CD4-positive, CD25-positive, alpha-beta regulatory T cell (primary cell): Measurements from ENCODE around the gene RNF150. TPM values are rescaled to one million over a fixed set of nuclear protein-coding genes. Genes with fewer than 3 reads are reported as not detected.

Source experiments
- ATAC-seq, 2 donors: fragments of 150-1000 bp; cut with Tn5 transposase; one replicate each; pipeline ENCODE4 v1.10.0; 2021; ENCODE audit warnings: low read depth in 2 of 2, moderate number of reproducible peaks in 2 of 2, moderate library complexity in 1 of 2
- DNase-seq, 3 donors: peaks; one replicate each; pipeline versions ENCODE4 v3.0.0 to v3.0.0-alpha.2; 2012 to 2022; ENCODE audit warnings: mixed read lengths in 1 of 3
- H3K27ac ChIP-seq: one replicate; pipeline ENCODE4 v1.7.0; 2013; ENCODE audit warnings: mild to moderate bottlenecking, low read length; ENCODE audit not compliant: insufficient read depth, poor library complexity, severe bottlenecking
- H3K27me3 ChIP-seq: one replicate; pipeline ENCODE4 v1.7.0; 2013; ENCODE audit warnings: low read length; ENCODE audit not compliant: control insufficient read depth, insufficient read depth
- H3K36me3 ChIP-seq: one replicate; pipeline ENCODE4 v1.7.0; 2013; ENCODE audit warnings: mild to moderate bottlenecking, low read length, moderate library complexity; ENCODE audit not compliant: control insufficient read depth, insufficient read depth
- H3K4me1 ChIP-seq: 2 replicates; pipeline ENCODE4 v1.7.0; 2013; ENCODE audit warnings: mild to moderate bottlenecking, low read length; ENCODE audit not compliant: insufficient read depth, control insufficient read depth, poor library complexity, severe bottlenecking
- H3K4me3 ChIP-seq: one replicate; pipeline ENCODE4 v1.7.0; 2013; ENCODE audit warnings: low read depth, mild to moderate bottlenecking, low read length, moderate library complexity
- H3K9me3 ChIP-seq, 2 experiments: 1 replicate in 1 of 2; 2 replicates in 1 of 2; pipeline ENCODE4 v1.7.0; 2013; ENCODE audit warnings: low read length in 2 of 2, mild to moderate bottlenecking in 1 of 2, moderate library complexity in 1 of 2; ENCODE audit not compliant: control insufficient read depth in 2 of 2
- H3K27ac Mint-ChIP-seq, 3 donors: one replicate each; pipeline ENCODE4 v1.8.0; 2020 to 2022; ENCODE audit warnings: mild to moderate bottlenecking in 3 of 3, mixed read lengths in 3 of 3, moderate library complexity in 2 of 3
- H3K27me3 Mint-ChIP-seq: one replicate; pipeline ENCODE4 v1.8.0; 2022; ENCODE audit warnings: mild to moderate bottlenecking, mixed read lengths
- H3K36me3 Mint-ChIP-seq: one replicate; pipeline ENCODE4 v1.8.0; 2020; ENCODE audit warnings: mixed read lengths
- H3K4me1 Mint-ChIP-seq, 4 donors: one replicate each; pipeline ENCODE4 v1.8.0; 2020 to 2022; ENCODE audit warnings: mixed read lengths in 4 of 4, mild to moderate bottlenecking in 1 of 4
- H3K4me3 Mint-ChIP-seq, 4 donors: one replicate each; pipeline ENCODE4 v1.8.0; 2020 to 2022; ENCODE audit warnings: mild to moderate bottlenecking in 4 of 4, mixed read lengths in 4 of 4, moderate library complexity in 3 of 4
- H3K9me3 Mint-ChIP-seq, 7 donors: one replicate each; pipeline ENCODE4 v1.8.0; 2020 to 2022; ENCODE audit warnings: mixed read lengths in 7 of 7, mild to moderate bottlenecking in 3 of 7, moderate library complexity in 2 of 7
- polyA plus RNA-seq, 4 donors: library from polyadenylated mRNA; unstranded; fragments of 300-500 nt; fragmentation: Illumina TruSeq; gene quantifications; one replicate each; pipeline ENCODE4 v1.2.3, GENCODE V29; 2021
- total RNA-seq: library from RNA; stranded (reverse); gene quantifications from one replicate; pipeline ENCODE4 v1.2.3, GENCODE V29; 2022

The RNF150 gene
- total RNA-seq = 0.07 TPM
- not detected for polyA plus RNA-seq

- H3K4me3 Mint-ChIP-seq = peak within 1 kb of the TSS; percentile 75 to 87 (median 82)
- Histone ChIP-seq H3K9me3 (no peaks in the 10 kb centered on the region), H3K27me3 (peaks cover 29% of the 10 kb centered on the region), H3K4me3 (no peak within 1 kb of the TSS), H3K4me1 (peaks cover 12% of the 10 kb centered on the region), H3K27ac (no peak within 1 kb of the TSS), H3K36me3 (no peaks in the 10 kb centered on the region)
- no peak within 1 kb of the TSS for H3K27ac Mint-ChIP-seq
- DNase-seq (peak in 1 of 3 donors; percentile 46), ATAC-seq (peak in 1 of 2 donors; percentile 15)
- peaks cover 59% of the 10 kb centered on the region for H3K27me3 Mint-ChIP-seq
- H3K9me3 Mint-ChIP-seq = peaks cover 0 to 3% (median 0%) of the 10 kb centered on the region in 7 donors
- no peaks in the 10 kb centered on the region for H3K36me3 Mint-ChIP-seq
- peaks cover 0 to 16% (median 4%) of the 10 kb centered on the region in 4 donors for H3K4me1 Mint-ChIP-seq
Observed at GRCh38 chr4:141133146-141133998, at the start of gene RNF150. Gene RNF150 (minus strand): TSS chr4:141133469.

GRCh38 chr4:141180991-141181761 lies 47.9 kb upstream of the RNF150 start:
- Histone ChIP-seq H3K36me3 (no peaks in the 10 kb centered on the region), H3K27ac (no peak overlapping the region), H3K27me3 (no peaks in the 10 kb centered on the region), H3K9me3 (no peaks in the 10 kb centered on the region), H3K4me1 (no peaks in the 10 kb centered on the region), H3K4me3 (no peak overlapping the region)
- peaks cover 4% of the 10 kb centered on the region for H3K27me3 Mint-ChIP-seq
- ATAC-seq (no peak), DNase-seq (no peak)
- no peaks in the 10 kb centered on the region for H3K36me3 Mint-ChIP-seq
- H3K9me3 Mint-ChIP-seq = peaks cover 0 to 2% (median 0%) of the 10 kb centered on the region in 7 donors
- no peak overlapping the region for H3K4me3 Mint-ChIP-seq
- no peaks in the 10 kb centered on the region for H3K4me1 Mint-ChIP-seq
- no peak overlapping the region for H3K27ac Mint-ChIP-seq

GRCh38 chr4:141179474-141180373 lies 46.5 kb upstream of the RNF150 start:
- DNase-seq (no peak), ATAC-seq (no peak)
- Mint-ChIP-seq H3K27me3 (peaks cover 4% of the 10 kb centered on the region), H3K27ac (no peak overlapping the region), H3K4me1 (no peaks in the 10 kb centered on the region), H3K9me3 (peaks cover 0 to 2% (median 0%) of the 10 kb centered on the region in 7 donors), H3K4me3 (no peak overlapping the region), H3K36me3 (no peaks in the 10 kb centered on the region)
- Histone ChIP-seq H3K36me3 (no peaks in the 10 kb centered on the region), H3K27me3 (no peaks in the 10 kb centered on the region), H3K4me3 (no peak overlapping the region), H3K9me3 (no peaks in the 10 kb centered on the region), H3K27ac (no peak overlapping the region), H3K4me1 (no peaks in the 10 kb centered on the region)

- no peak overlapping the region for H3K4me3 Mint-ChIP-seq
Observed at GRCh38 chr4:141177171-141177570, 43.9 kb upstream of the RNF150 start.

GRCh38 chr4:141174457-141174856 lies 41.2 kb upstream of the RNF150 start:
- no peak overlapping the region for H3K4me3 ChIP-seq
- Mint-ChIP-seq H3K27me3 (no peaks in the 10 kb centered on the region), H3K36me3 (no peaks in the 10 kb centered on the region), H3K4me3 (no peak overlapping the region), H3K27ac (no peak overlapping the region), H3K4me1 (no peaks in the 10 kb centered on the region), H3K9me3 (peaks cover 0 to 2% (median 0%) of the 10 kb centered on the region in 7 donors)
- H3K27me3 ChIP-seq = peaks cover 2% of the 10 kb centered on the region
- no peaks in the 10 kb centered on the region for H3K9me3 ChIP-seq
- DNase-seq (no peak), ATAC-seq (no peak)
- H3K4me1 ChIP-seq = no peaks in the 10 kb centered on the region
- no peaks in the 10 kb centered on the region for H3K36me3 ChIP-seq
- no peak overlapping the region for H3K27ac ChIP-seq

More at GRCh38 chr4:141177171-141177570, 43.9 kb upstream of the RNF150 start:
- ATAC-seq (no peak), DNase-seq (no peak)
- H3K4me3 ChIP-seq = no peak overlapping the region
- no peaks in the 10 kb centered on the region for H3K9me3 ChIP-seq
- no peaks in the 10 kb centered on the region for H3K36me3 ChIP-seq
- Mint-ChIP-seq H3K27ac (no peak overlapping the region), H3K36me3 (no peaks in the 10 kb centered on the region), H3K27me3 (no peaks in the 10 kb centered on the region), H3K4me1 (no peaks in the 10 kb centered on the region), H3K9me3 (peaks cover 0 to 2% (median 0%) of the 10 kb centered on the region in 7 donors)
- no peaks in the 10 kb centered on the region for H3K27me3 ChIP-seq
- H3K27ac ChIP-seq = no peak overlapping the region
- no peaks in the 10 kb centered on the region for H3K4me1 ChIP-seq

GRCh38 chr4:141170671-141171070 lies 37.4 kb upstream of the RNF150 start:
- ATAC-seq (no peak), DNase-seq (no peak)
- Histone ChIP-seq H3K4me3 (no peak overlapping the region), H3K4me1 (no peaks in the 10 kb centered on the region), H3K27ac (no peak overlapping the region), H3K27me3 (peaks cover 2% of the 10 kb centered on the region), H3K9me3 (no peaks in the 10 kb centered on the region), H3K36me3 (no peaks in the 10 kb centered on the region)
- Mint-ChIP-seq H3K27ac (no peak overlapping the region), H3K9me3 (peaks cover 0 to 5% (median 3%) of the 10 kb centered on the region in 7 donors), H3K4me3 (no peak overlapping the region), H3K4me1 (no peaks in the 10 kb centered on the region), H3K27me3 (no peaks in the 10 kb centered on the region), H3K36me3 (no peaks in the 10 kb centered on the region)

GRCh38 chr4:141169391-141169790 lies 36.1 kb upstream of the RNF150 start:
- H3K27ac Mint-ChIP-seq = no peak overlapping the region
- no peak for DNase-seq
- no peaks in the 10 kb centered on the region for H3K36me3 ChIP-seq
- H3K27me3 Mint-ChIP-seq = no peaks in the 10 kb centered on the region
- no peak overlapping the region for H3K4me3 Mint-ChIP-seq
- no peaks in the 10 kb centered on the region for H3K4me1 ChIP-seq
- ATAC-seq = no peak
- H3K4me3 ChIP-seq = no peak overlapping the region
- peaks cover 0 to 5% (median 3%) of the 10 kb centered on the region in 7 donors for H3K9me3 Mint-ChIP-seq
- no peaks in the 10 kb centered on the region for H3K36me3 Mint-ChIP-seq
- H3K4me1 Mint-ChIP-seq = no peaks in the 10 kb centered on the region
- H3K27ac ChIP-seq = no peak overlapping the region
- no peaks in the 10 kb centered on the region for H3K9me3 ChIP-seq
- peaks cover 2% of the 10 kb centered on the region for H3K27me3 ChIP-seq
